ENCODE data around the gene TMEM9B.
A peak's percentile ranks its signal among the peaks of the same experiment; 100 is the strongest.
"Not testable (repeated sequence)": the region's sequence is repeated elsewhere in the genome, so short reads cannot be mapped to it uniquely, and the experiment has no call there.

The TMEM9B gene

GRCh38 chr11:8964324-8965320 is at the start of gene TMEM9B:
TMEM9B (minus strand) TSS chr11:8964442; CDS start chr11:8964313, 129 bp downstream.
- DNase-seq: peak; percentile 58

GRCh38 chr11:9013373-9013772 is 49.1 kb upstream of the TMEM9B start:
- DNase-seq: no peak

GRCh38 chr11:9009538-9009937 is 45.3 kb upstream of the TMEM9B start:
- not testable (repeated sequence) for DNase-seq

GRCh38 chr11:9008661-9009060 is 44.4 kb upstream of the TMEM9B start:
- DNase-seq: no peak

GRCh38 chr11:9008011-9008550 is 43.8 kb upstream of the TMEM9B start:
- DNase-seq: no peak

- DNase-seq: no peak
Measured at GRCh38 chr11:9005087-9005486, 40.8 kb upstream of the TMEM9B start.

GRCh38 chr11:9004183-9004926 is 40.1 kb upstream of the TMEM9B start:
- no peak for DNase-seq

GRCh38 chr11:9003573-9004182 is 39.4 kb upstream of the TMEM9B start, which contains the start of gene NRIP3:
NRIP3 (minus strand) TSS chr11:9004001; CDS start chr11:9003935, 66 bp downstream.
- peak; percentile 14 for DNase-seq

GRCh38 chr11:9002920-9003572 is 38.8 kb upstream of the TMEM9B start:
- no peak for DNase-seq

GRCh38 chr11:9001736-9002135 is 37.5 kb upstream of the TMEM9B start:
- DNase-seq: no peak

GRCh38 chr11:8998017-8998416 is 33.8 kb upstream of the TMEM9B start:
- DNase-seq: no peak

GRCh38 chr11:8997451-8997850 is 33.2 kb upstream of the TMEM9B start:
- no peak for DNase-seq

GRCh38 chr11:8989453-8989852 is 25.2 kb upstream of the TMEM9B start:
- DNase-seq: no peak

- no peak for DNase-seq
Measured at GRCh38 chr11:8988329-8989234, 24.3 kb upstream of the TMEM9B start.

- no peak for DNase-seq
Measured at GRCh38 chr11:8987446-8987845, 23.2 kb upstream of the TMEM9B start.

- DNase-seq: not testable (repeated sequence)
Measured at GRCh38 chr11:8986772-8987171, 22.5 kb upstream of the TMEM9B start.

GRCh38 chr11:8985462-8985861 is 21.2 kb upstream of the TMEM9B start:
- no peak for DNase-seq

GRCh38 chr11:8983552-8983951 is 19.3 kb upstream of the TMEM9B start:
- no peak for DNase-seq

GRCh38 chr11:8980485-8980884 is 16.2 kb upstream of the TMEM9B start:
- no peak for DNase-seq

- DNase-seq: not testable (repeated sequence)
Measured at GRCh38 chr11:8979365-8979764, 15.1 kb upstream of the TMEM9B start.

- DNase-seq: no peak
Measured at GRCh38 chr11:8973121-8973520, 8.9 kb upstream of the TMEM9B start.
